COR-L47 (cell line): ENCODE data around the gene STX19.

Source experiments
- DNase-seq: peaks from one replicate; lab custom pipeline; 2025; lab: John Stamatoyannopoulos, UW

Gene STX19

GRCh38 chr3:94036909-94037507 lies 8.6 kb upstream of the STX19 start:
- DNase-seq: peak; percentile 23

- DNase-seq: no peak
Observed at GRCh38 chr3:94026623-94027022, 1.8 kb downstream of the STX19 start.

GRCh38 chr3:94024385-94024784 lies 4.0 kb downstream of the STX19 start:
- no peak for DNase-seq

- DNase-seq: no peak
Observed at GRCh38 chr3:94020293-94020692, 8.1 kb downstream of the STX19 start.

GRCh38 chr3:94019659-94020058 lies 8.7 kb downstream of the STX19 start:
- DNase-seq: no peak

- no peak for DNase-seq
Observed at GRCh38 chr3:94015025-94015424, 13.4 kb downstream of the STX19 start.

GRCh38 chr3:94012185-94012584 lies 16.2 kb downstream of the STX19 start:
- no peak for DNase-seq

GRCh38 chr3:94011233-94011711 lies 17.1 kb downstream of the STX19 start:
- no peak for DNase-seq

GRCh38 chr3:94009608-94010007 lies 18.8 kb downstream of the STX19 start:
- DNase-seq: peak; percentile 77

- DNase-seq: no peak
Observed at GRCh38 chr3:94008253-94008652, 20.1 kb downstream of the STX19 start.

GRCh38 chr3:94004301-94004910 lies 24.0 kb downstream of the STX19 start:
- peak; percentile 52 for DNase-seq

- no peak for DNase-seq
Observed at GRCh38 chr3:94001827-94002495, 26.4 kb downstream of the STX19 start.

- DNase-seq: no peak
Observed at GRCh38 chr3:94001191-94001590, 27.2 kb downstream of the STX19 start.

- DNase-seq: no peak
Observed at GRCh38 chr3:93994056-93994455, 34.3 kb downstream of the STX19 start.

GRCh38 chr3:93992207-93992606 lies 36.2 kb downstream of the STX19 start:
- DNase-seq: no peak

- no peak for DNase-seq
Observed at GRCh38 chr3:93991631-93992030, 36.8 kb downstream of the STX19 start.

- DNase-seq: no peak
Observed at GRCh38 chr3:93989241-93989640, 39.2 kb downstream of the STX19 start.

GRCh38 chr3:93988764-93989163 lies 39.6 kb downstream of the STX19 start:
- DNase-seq: no peak

- no peak for DNase-seq
Observed at GRCh38 chr3:93988283-93988682, 40.1 kb downstream of the STX19 start.

- no peak for DNase-seq
Observed at GRCh38 chr3:93984618-93985017, 43.8 kb downstream of the STX19 start.

GRCh38 chr3:93983408-93983807 lies 45.0 kb downstream of the STX19 start:
- DNase-seq: no peak

GRCh38 chr3:93981649-93982048 lies 46.7 kb downstream of the STX19 start:
- DNase-seq: no peak
